ENCODE results near the gene PTPRQ.

The PTPRQ gene

GRCh38 chr12:80576641-80577418 lies 132.8 kb downstream of the PTPRQ start:
- DNase-seq: no peak

GRCh38 chr12:80580254-80580653 lies 136.2 kb downstream of the PTPRQ start:
- DNase-seq: no peak

- no peak for DNase-seq
Observed at GRCh38 chr12:80581783-80582182, 137.7 kb downstream of the PTPRQ start.

- no peak for DNase-seq
Observed at GRCh38 chr12:80582431-80582830, 138.4 kb downstream of the PTPRQ start.

GRCh38 chr12:80589077-80589476 lies 145.0 kb downstream of the PTPRQ start:
- DNase-seq: no peak

GRCh38 chr12:80590085-80590484 lies 146.1 kb downstream of the PTPRQ start:
- no peak for DNase-seq

GRCh38 chr12:80593766-80594165 lies 149.7 kb downstream of the PTPRQ start:
- no peak for DNase-seq

- no peak for DNase-seq
Observed at GRCh38 chr12:80596509-80596908, 152.5 kb downstream of the PTPRQ start.

- peak; percentile 12 for DNase-seq
Observed at GRCh38 chr12:80598004-80598606, 154.1 kb downstream of the PTPRQ start.

GRCh38 chr12:80602455-80602854 lies 158.4 kb downstream of the PTPRQ start:
- no peak for DNase-seq

GRCh38 chr12:80607361-80608135 lies 163.5 kb downstream of the PTPRQ start:
- no peak for DNase-seq

- no peak for DNase-seq
Observed at GRCh38 chr12:80617733-80618132, 173.7 kb downstream of the PTPRQ start.

- no peak for DNase-seq
Observed at GRCh38 chr12:80620281-80620680, 176.2 kb downstream of the PTPRQ start.

GRCh38 chr12:80622271-80622670 lies 178.2 kb downstream of the PTPRQ start:
- no peak for DNase-seq

- no peak for DNase-seq
Observed at GRCh38 chr12:80625051-80625450, 181.0 kb downstream of the PTPRQ start.

- DNase-seq: no peak
Observed at GRCh38 chr12:80625901-80626300, 181.9 kb downstream of the PTPRQ start.

GRCh38 chr12:80627782-80628181 lies 183.7 kb downstream of the PTPRQ start:
- DNase-seq: no peak

- DNase-seq: peak; percentile 10
Observed at GRCh38 chr12:80632835-80633234, 188.8 kb downstream of the PTPRQ start.

- DNase-seq: no peak
Observed at GRCh38 chr12:80634903-80635302, 190.9 kb downstream of the PTPRQ start.

GRCh38 chr12:80636832-80637231 lies 192.8 kb downstream of the PTPRQ start:
- DNase-seq: no peak

GRCh38 chr12:80641936-80642335 lies 197.9 kb downstream of the PTPRQ start:
- DNase-seq: no peak

- no peak for DNase-seq
Observed at GRCh38 chr12:80643961-80644360, 199.9 kb downstream of the PTPRQ start.

GRCh38 chr12:80648881-80649280 lies 204.8 kb downstream of the PTPRQ start:
- DNase-seq: no peak

- no peak for DNase-seq
Observed at GRCh38 chr12:80655751-80656150, 211.7 kb downstream of the PTPRQ start.

All from hematopoietic multipotent progenitor cell treated with erythropoietin and hydrocortisone succinate and interleukin-3 and kit ligand, for 6 days (in vitro differentiated cells).